GM18861 (cell line): ENCODE results near the gene EFCAB12.

Source experiments
- ATAC-seq: cut with Tn5 transposase; IDR thresholded peaks from one replicate; pipeline ENCODE4 v1.9.1; 2021; ENCODE audit not compliant: unreplicated experiment

The EFCAB12 gene

GRCh38 chr3:129428376-129429079 is at the start of gene EFCAB12:
EFCAB12 (minus strand) TSS chr3:129428636; CDS start chr3:129428488, 148 bp downstream.
- ATAC-seq, result peak; percentile 73

- ATAC-seq, result no peak
Measured at GRCh38 chr3:129476586-129476985, 48.1 kb upstream of the EFCAB12 start.

GRCh38 chr3:129475863-129476262 is 47.4 kb upstream of the EFCAB12 start:
- ATAC-seq, result no peak

- ATAC-seq, result no peak
Measured at GRCh38 chr3:129474984-129475804, 46.8 kb upstream of the EFCAB12 start.

- no peak for ATAC-seq
Measured at GRCh38 chr3:129473769-129474152, 45.3 kb upstream of the EFCAB12 start.

- ATAC-seq, result no peak
Measured at GRCh38 chr3:129473067-129473768, 44.8 kb upstream of the EFCAB12 start.

GRCh38 chr3:129470861-129471260 is 42.4 kb upstream of the EFCAB12 start:
- ATAC-seq, result no peak

- ATAC-seq, result no peak
Measured at GRCh38 chr3:129469026-129469425, 40.6 kb upstream of the EFCAB12 start.

- ATAC-seq, result no peak
Measured at GRCh38 chr3:129467932-129468331, 39.5 kb upstream of the EFCAB12 start.

GRCh38 chr3:129463716-129464115 is 35.3 kb upstream of the EFCAB12 start:
- no peak for ATAC-seq

GRCh38 chr3:129463094-129463493 is 34.7 kb upstream of the EFCAB12 start:
- ATAC-seq, result no peak

- no peak for ATAC-seq
Measured at GRCh38 chr3:129462361-129462968, 34.0 kb upstream of the EFCAB12 start.

- ATAC-seq, result no peak
Measured at GRCh38 chr3:129461461-129462146, 33.2 kb upstream of the EFCAB12 start.

- ATAC-seq, result no peak
Measured at GRCh38 chr3:129461022-129461421, 32.6 kb upstream of the EFCAB12 start.

GRCh38 chr3:129460572-129460971 is 32.1 kb upstream of the EFCAB12 start:
- ATAC-seq, result no peak

- no peak for ATAC-seq
Measured at GRCh38 chr3:129460155-129460554, 31.7 kb upstream of the EFCAB12 start.

GRCh38 chr3:129453732-129454131 is 25.3 kb upstream of the EFCAB12 start:
- no peak for ATAC-seq

GRCh38 chr3:129449279-129450115 is 21.1 kb upstream of the EFCAB12 start:
- no peak for ATAC-seq

GRCh38 chr3:129448186-129448895 is 19.9 kb upstream of the EFCAB12 start:
- ATAC-seq, result no peak
